HG03354 (cell line): Measurements from ENCODE around the gene FCGR3B.
"Not testable (repeated sequence)": the region's sequence is repeated elsewhere in the genome, so short reads cannot be mapped to it uniquely, and the experiment has no call there.

Experiments used
- ATAC-seq: cut with Tn5 transposase; IDR thresholded peaks from one replicate; pipeline ENCODE4 v1.9.1; 2021; ENCODE audit warnings: mild to moderate bottlenecking; ENCODE audit not compliant: unreplicated experiment, poor library complexity, severe bottlenecking

FCGR3B gene

DNA sequence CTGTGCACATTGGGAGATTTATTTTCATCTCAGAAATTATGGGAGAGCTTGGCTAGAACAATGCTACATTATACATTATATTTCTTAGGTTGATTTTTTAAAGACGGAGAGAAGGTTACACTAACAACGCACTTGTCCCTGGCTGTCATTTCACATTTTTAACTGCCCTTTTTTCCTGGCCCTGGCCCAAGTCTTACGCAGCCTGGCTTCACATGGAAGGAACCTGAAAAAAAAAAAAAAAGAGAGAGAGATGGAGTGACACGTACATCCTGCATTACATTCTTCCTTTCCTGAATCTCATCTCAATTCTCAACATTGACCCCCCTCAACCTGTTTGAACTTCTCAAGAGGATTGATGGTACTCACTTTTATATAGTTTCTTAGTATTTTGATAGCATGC lies 20.8 kb downstream of the FCGR3B start:
- not testable (repeated sequence) for ATAC-seq

DNA sequence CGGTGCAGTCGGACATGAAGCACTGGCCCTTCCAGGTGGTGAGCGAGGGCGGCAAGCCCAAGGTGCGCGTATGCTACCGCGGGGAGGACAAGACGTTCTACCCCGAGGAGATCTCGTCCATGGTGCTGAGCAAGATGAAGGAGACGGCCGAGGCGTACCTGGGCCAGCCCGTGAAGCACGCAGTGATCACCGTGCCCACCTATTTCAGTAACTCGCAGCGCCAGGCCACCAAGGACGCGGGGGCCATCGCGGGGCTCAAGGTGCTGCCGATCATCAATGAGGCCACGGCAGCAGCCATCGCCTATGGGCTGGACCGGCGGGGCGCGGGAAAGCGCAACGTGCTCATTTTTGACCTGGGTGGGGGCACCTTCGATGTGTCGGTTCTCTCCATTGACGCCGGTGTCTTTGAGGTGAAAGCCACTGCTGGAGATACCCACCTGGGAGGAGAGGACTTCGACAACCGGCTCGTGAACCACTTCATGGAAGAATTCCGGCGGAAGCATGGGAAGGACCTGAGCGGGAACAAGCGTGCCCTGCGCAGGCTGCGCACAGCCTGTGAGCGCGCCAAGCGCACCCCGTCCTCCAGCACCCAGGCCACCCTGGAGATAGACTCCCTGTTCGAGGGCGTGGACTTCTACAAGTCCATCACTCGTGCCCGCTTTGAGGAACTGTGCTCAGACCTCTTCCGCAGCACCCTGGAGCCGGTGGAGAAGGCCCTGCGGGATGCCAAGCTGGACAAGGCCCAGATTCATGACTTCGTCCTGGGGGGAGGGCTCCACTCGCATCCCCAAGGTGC lies 24.2 kb downstream of the FCGR3B start:
- ATAC-seq: not testable (repeated sequence)

DNA sequence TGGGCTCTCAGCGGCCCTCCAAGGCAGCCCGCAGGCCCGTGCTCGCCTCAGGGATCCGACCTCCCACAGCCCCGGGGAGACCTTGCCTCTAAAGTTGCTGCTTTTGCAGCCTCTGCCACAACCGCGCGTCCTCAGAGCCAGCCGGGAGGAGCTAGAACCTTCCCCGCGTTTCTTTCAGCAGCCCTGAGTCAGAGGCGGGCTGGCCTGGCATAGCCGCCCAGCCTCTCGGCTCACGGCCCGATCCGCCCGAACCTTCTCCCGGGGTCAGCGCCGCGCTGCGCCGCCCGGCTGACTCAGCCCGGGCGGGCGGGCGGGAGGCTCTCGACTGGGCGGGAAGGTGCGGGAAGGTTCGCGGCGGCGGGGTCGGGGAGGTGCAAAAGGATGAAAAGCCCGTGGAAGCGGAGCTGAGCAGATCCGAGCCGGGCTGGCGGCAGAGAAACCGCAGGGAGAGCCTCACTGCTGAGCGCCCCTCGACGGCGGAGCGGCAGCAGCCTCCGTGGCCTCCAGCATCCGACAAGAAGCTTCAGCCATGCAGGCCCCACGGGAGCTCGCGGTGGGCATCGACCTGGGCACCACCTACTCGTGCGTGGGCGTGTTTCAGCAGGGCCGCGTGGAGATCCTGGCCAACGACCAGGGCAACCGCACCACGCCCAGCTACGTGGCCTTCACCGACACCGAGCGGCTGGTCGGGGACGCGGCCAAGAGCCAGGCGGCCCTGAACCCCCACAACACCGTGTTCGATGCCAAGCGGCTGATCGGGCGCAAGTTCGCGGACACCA lies 25.0 kb downstream of the FCGR3B start:
- ATAC-seq: not testable (repeated sequence)

DNA sequence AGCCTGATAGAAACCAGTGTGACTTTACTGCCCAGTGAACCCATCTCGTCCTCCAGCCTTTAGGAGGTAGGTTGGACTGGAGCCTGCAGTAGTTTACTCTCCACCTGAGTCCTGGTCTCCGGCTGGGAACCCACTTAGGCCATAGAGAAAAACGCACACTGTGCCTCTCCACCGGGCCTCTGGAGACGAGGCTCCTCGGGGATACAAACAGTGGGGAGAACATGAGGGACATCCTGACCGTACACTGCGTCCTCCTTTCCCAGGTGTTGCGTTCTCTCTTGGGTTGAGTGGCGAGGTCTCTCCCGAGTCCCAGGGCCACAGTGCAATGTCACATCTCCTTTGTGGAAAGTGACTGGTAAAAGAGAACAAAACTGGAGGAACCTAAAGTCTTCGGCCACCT lies 26.0 kb downstream of the FCGR3B start:
- not testable (repeated sequence) for ATAC-seq

DNA sequence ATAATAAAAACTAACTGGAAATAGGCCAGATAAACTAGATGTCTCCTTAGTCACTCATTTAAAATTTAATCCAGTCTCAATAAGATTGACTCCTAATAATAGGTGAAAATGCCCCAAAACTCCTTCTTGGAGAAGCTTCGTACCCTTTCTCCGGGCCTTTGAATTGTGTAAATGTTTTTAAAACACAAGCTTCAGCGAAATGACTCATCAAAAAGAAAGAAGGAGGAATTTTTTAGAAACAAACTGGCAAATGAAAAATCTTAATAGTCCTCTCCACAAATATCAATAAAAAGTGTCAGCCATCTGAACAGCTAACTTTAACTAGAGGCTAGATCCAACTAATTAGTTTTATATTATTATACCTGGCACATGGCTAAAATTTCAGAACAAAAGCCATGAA lies 33.9 kb downstream of the FCGR3B start:
- ATAC-seq: not testable (repeated sequence)

DNA sequence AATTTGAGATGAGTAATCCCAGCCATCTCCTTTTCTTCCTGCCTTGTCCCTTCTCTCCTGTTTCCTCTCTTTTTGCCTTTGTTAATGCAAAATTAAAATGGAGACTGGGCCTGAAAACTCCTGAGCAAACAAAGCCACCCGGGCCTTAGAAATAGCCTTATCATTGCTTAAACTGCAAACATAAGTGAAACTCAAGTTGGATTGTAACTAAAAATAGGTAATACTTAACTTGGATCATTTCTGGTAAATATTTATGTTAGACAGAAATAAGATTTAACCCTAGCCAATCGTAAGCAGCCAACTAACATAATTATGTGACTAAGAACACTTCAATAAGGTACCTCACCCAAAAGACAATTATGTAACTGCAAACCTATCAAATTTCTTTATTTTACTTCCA lies 35.4 kb downstream of the FCGR3B start:
- not testable (repeated sequence) for ATAC-seq

DNA sequence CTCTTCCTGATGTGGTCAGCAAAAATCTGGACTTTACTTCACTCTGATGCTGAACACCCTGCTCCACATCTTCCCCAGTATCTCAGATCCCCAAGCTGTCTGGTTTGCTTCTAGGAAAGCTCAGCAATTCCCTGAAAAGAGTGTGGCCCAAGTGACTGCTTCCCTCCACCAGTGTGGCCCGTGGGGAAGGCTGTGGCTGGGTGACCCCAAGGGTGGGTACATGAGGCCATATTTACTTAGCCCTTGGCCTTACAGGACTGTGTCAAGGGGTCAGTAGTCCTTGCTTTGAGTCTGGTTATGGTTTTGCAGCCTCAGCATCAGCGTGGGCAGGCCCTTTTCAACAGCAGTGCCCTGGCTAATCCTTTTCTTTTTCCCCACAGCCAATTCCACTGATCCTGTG lies 35.8 kb downstream of the FCGR3B start:
- not testable (repeated sequence) for ATAC-seq

DNA sequence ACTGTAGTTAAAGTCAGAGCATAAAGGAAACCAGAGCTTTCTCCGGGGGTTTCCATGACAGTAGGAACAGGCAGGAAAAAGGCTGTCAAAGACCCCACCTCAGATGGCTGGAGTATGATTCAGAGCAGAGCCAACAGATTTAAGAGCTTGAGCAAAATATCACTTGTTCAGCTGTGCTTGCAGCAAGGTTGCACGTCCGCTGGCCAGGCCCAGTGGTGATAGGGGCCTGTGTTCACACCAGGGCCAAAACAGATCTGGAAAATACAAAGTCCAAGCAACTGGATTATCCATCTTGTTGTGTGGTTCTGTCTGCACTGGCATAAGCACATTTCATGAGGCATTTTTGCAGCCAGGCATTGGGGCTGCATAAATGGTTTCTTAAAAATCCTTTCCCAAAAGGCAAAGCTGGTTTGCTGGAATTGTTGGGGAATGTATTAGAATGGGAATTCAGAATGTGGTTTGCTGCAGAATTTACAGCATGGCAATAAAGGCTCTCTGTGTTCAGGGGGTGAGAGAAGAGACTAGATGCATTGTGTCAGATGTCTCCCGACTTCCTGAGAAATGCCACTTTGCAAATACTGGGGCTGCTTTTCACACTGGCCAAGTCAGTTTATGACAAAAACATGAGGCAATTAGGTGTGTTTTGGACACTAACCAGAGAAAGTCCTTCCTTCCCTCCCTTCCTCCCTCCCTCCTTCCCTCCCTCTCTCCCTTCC lies 36.5 kb downstream of the FCGR3B start:
- ATAC-seq: not testable (repeated sequence)

DNA sequence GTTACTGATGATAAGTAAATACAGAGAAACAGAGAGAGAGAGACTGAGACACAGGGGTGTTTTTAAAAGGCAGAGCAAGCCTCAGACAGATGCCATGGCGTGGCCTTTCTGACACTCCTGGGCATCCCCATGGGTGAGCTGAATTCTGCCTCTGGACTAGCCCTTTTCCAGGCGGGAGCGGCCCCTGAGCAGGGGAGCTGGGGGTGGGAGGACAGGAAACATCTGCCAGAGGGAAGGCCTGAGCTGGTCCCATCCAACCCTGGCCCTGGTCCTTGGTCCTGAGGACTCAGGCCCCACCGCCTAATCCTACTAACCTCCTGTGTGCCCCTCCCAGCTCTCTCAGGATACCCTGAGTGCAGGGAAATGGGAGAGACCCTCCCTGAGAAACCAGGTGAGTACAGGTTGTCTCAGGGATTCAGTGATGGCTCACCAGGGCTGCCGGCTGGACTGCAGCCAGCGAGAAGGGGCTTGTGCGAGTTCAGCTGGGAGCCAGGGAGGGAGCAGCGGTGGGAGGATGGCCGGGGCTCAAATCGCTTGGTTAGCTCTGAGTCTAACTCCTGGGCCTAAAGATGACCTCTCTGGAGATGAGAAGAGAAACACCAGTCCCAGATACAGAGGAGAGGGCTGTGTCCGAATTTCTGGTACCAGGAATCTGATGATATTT lies 37.8 kb downstream of the FCGR3B start:
- ATAC-seq: not testable (repeated sequence)

DNA sequence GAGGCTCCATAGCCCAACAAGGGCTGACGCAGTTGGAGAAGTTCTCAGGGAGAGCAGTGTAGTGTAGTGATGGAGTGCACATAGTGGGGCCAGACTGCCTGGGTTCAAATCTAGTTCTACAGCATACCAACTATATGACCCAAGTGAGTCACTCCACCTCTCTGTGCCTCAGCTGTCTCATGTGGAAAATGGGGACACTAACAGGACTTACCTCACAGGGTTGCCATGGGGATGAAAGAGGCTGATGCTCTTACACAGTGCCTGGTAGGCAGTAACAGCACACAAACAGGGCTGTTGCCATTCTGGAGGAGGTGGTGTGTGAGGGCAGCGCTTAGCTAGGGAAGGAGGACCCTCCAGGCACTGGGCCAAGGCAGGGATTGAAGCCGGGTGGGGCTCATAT lies 38.4 kb downstream of the FCGR3B start:
- not testable (repeated sequence) for ATAC-seq

DNA sequence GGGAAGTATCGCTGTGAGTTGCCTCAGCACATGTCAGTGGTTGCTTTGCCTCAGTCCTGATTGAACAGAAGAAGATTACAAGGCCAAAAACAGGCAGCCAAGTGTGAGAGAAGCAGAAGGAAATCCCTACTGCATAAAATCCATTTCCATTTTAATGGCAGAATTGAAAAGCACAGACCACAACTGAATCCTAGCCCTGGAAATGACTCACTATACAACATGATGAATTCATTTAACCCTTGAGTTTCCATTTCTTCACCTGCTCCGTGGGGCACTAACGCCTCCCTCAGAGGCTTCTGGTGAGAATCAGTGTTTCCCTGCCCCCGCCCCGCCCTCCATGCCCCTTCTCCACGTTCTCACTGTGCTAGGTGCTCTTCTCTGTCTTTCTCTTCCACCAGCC lies 41.1 kb downstream of the FCGR3B start:
- ATAC-seq: not testable (repeated sequence)

DNA sequence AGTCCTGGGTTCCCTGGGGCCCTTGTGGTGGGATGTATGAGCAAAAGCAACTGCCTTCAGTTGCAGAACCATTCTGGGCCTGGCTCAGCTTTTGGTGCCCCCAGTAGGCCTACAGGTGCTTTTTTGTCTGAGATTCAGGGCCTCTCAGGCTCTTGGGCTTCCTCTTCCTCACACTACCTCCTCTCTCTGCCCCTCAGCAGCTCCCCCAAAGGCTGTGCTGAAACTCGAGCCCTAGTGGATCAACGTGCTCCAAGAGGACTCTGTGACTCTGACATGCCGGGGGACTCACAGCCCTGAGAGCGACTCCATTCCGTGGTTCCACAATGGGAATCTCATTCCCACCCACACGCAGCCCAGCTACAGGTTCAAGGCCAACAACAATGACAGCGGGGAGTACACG lies 41.6 kb downstream of the FCGR3B start:
- not testable (repeated sequence) for ATAC-seq

DNA sequence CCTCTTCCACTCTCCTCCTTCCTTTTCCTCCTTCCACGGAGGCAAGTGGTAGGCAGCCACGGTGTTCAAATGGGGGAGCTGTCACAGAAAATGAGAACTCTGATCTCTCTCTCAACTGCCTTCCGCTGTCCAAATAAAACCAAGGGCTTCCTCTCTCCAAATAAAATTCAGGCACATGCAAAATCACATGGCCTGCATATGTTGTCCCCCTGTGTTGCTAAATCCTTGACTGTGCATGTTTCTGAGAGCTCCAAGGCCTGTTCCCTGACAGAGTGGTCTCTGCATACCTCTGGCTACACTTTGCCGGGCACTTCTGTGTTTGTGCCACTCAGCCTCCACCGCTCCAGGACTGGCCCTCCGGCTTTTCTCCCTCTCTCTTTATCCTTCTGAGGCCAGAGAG lies 42.4 kb downstream of the FCGR3B start:
- not testable (repeated sequence) for ATAC-seq

DNA sequence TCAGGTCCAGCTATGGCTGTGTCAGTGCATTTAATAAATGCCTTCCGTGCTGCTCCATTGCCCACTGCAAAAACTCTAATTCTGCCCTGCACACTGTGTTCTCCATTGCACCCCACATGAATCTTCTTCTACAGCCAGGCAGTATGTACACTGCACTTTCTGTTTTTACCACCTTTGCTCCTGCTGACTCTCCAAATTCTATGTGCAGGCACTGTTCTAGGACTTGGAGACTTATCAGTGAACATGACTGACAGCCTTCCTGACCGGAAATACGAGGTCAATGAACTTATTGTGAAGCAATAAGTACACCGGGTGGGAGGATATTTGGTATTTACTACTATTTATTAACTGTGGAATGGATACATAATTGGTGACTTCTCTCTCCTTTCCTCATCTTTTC lies 48.1 kb downstream of the FCGR3B start:
- not testable (repeated sequence) for ATAC-seq

DNA sequence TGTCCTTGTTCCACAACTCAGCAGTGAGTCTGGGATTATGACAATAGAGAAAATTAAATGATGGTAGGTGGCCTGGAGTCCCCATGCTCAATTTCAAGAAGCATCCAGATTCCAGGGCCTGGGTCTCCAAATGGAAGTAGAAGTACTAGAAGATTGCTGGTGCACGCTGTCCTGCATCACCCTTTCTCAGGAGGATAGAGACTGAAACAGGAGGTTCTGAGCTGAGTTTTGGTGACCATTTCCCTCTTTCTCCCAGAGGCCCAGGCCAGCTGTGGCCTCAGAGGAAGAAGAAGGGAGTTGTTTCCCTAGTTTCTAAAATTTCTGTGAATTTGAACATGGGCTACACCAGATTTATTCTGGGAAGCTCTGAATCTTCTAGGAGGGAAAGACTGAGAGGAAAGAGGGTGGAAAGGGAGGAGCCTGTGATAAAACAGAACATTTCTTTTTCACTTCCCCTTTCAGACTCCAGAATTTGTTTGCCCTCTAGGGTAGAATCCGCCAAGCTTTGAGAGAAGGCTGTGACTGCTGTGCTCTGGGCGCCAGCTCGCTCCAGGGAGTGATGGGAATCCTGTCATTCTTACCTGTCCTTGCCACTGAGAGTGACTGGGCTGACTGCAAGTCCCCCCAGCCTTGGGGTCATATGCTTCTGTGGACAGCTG lies 50.0 kb downstream of the FCGR3B start:
- peak; percentile 74 for ATAC-seq

DNA sequence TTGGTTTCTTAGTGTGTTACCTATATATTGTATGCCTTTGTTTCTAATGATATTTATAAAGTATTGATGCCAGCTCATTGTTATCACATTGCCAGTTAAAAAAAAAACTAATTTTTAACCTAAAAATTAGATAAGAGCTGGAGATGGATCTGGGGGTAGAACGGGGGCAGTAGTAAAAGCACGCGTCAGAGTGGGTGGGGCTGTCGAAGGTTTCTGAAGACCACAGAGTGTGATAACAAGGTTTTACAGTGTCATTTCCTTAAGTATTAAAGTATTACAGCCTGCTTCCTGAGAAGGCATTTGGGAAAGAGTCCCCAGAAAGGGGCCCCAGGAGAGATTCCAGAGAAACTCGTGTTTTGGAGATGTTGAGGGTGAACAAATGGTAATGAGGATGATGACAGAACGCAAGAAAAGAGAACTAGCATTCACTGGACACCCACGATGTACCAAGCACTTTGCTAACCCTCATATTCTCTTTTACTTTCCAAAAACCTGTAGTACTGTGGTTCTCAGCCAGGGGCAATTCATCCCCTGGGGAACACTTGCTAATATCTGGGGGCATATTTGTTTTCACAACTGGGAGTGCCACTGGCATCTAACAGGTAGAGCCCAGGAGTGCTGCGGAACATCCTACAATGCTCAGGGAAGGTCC lies 51.0 kb downstream of the FCGR3B start:
- peak; percentile 42 for ATAC-seq

DNA sequence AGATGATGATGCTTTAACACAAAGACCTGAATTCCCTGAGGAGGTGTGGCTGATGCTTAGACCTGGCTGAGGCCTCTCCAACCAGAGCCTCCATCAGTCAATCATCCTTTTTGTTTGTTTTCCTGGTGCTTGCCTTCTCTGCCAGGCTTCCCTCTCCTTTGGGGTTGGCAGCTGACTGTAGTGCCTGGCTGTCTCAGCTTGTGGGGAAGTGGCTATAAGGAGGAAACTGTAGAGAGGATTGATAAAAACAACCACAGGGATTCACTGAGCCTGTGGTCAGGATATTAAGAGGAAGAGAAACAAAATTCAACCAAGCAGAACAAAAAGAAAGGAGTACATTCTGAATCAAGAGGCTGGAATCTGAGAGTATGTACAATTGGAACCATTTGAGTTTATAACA lies 54.3 kb downstream of the FCGR3B start:
- not testable (repeated sequence) for ATAC-seq
